HG02970 (cell line): ENCODE measurements around the gene MTHFR.
"Not testable (repeated sequence)": the region's sequence is repeated elsewhere in the genome, so short reads cannot be mapped to it uniquely, and the experiment has no call there.

ENCODE experiments used
- ATAC-seq: cut with Tn5 transposase; IDR thresholded peaks from one replicate; pipeline ENCODE4 v1.9.1; 2021; ENCODE audit warnings: mild to moderate bottlenecking, moderate library complexity, moderate number of reproducible peaks; ENCODE audit not compliant: unreplicated experiment, low FRiP score

MTHFR gene

GRCh38 chr1:11833900-11834299 lies 28.1 kb upstream of the MTHFR start:
- ATAC-seq: no peak

- no peak for ATAC-seq
These were observed 27.7 kb upstream of the MTHFR start for GRCh38 chr1:11833497-11833896.

GRCh38 chr1:11831945-11832725 lies 26.4 kb upstream of the MTHFR start:
- no peak for ATAC-seq

- no peak for ATAC-seq
These were observed 22.7 kb upstream of the MTHFR start for GRCh38 chr1:11828511-11828910.

GRCh38 chr1:11826946-11827345 lies 21.2 kb upstream of the MTHFR start:
- ATAC-seq: no peak

GRCh38 chr1:11825131-11825530 lies 19.4 kb upstream of the MTHFR start:
- ATAC-seq: no peak

- ATAC-seq: no peak
These were observed 17.8 kb upstream of the MTHFR start for GRCh38 chr1:11823366-11824137.

- ATAC-seq: no peak
These were observed 16.3 kb upstream of the MTHFR start for GRCh38 chr1:11822091-11822490.

- ATAC-seq: no peak
These were observed 11.4 kb upstream of the MTHFR start for GRCh38 chr1:11817192-11817591.

- no peak for ATAC-seq
These were observed 7.3 kb upstream of the MTHFR start for GRCh38 chr1:11813021-11813420.

GRCh38 chr1:11807133-11807532 lies 1.4 kb upstream of the MTHFR start:
- no peak for ATAC-seq

- ATAC-seq: peak; percentile 38
These were observed 658 bp upstream of the MTHFR start for GRCh38 chr1:11806307-11806936.

GRCh38 chr1:11804666-11805421 lies 920 bp downstream of the MTHFR start:
- no peak for ATAC-seq

- ATAC-seq: not testable (repeated sequence)
These were observed 1.7 kb downstream of the MTHFR start for GRCh38 chr1:11803924-11804665.

- ATAC-seq: no peak
These were observed 2.5 kb downstream of the MTHFR start for GRCh38 chr1:11802973-11803885.

- ATAC-seq: no peak
These were observed 3.2 kb downstream of the MTHFR start for GRCh38 chr1:11802616-11802972.

GRCh38 chr1:11800756-11801433 lies 4.9 kb downstream of the MTHFR start:
- no peak for ATAC-seq

GRCh38 chr1:11800391-11800755 lies 5.4 kb downstream of the MTHFR start:
- ATAC-seq: no peak

GRCh38 chr1:11799896-11800295 lies 5.9 kb downstream of the MTHFR start:
- ATAC-seq: no peak
